ENCODE measurements around the gene IL1B.
A peak's percentile ranks its signal among the peaks of the same experiment; 100 is the strongest.

IL1B gene

GRCh38 chr2:112836695-112837117 lies at the start of gene IL1B:
TSS of gene IL1B (minus strand) at chr2:112836779. CDS start at chr2:112836229, 550 bp downstream.
- H3K4me3 Mint-ChIP-seq = no peak within 1 kb of the TSS
- no peaks in the 10 kb centered on the region for H3K36me3 Mint-ChIP-seq (ENCODE audit: low read depth)
- H3K4me1 Mint-ChIP-seq (ENCODE audit: low read depth) = peaks cover 92% of the 10 kb centered on the region
- H3K27me3 Mint-ChIP-seq = peaks cover 5% of the 10 kb centered on the region
- no peaks in the 10 kb centered on the region for H3K9me3 Mint-ChIP-seq
- peak within 1 kb of the TSS; percentile 58 for H3K27ac Mint-ChIP-seq
- intact Hi-C loops (cut with micrococcal nuclease) = loop anchor here (5.0 kb wide), 2 partner anchors 46 to 54 kb away; partner anchors contain the start of gene IL1A

DNA sequence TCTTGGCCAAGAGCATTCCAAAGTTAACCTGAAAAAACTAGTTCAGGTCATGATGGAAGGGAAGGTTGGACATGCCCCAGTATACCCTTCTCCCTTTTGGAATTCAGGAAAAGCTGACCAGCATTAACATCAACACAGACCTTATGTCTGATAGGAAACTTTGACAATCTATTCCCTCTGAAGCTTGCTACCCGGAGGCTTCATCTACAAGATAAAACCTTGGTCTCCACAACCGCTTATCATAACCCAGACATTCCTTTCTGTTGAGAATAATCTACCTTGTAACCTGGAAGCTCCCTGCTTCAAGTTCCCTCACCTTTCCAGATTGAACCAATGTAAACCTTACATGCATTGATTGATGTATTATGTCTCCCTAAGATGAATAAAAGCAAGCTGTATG lies 49.7 kb upstream of the IL1B start:
- Mint-ChIP-seq H3K9me3 (no peaks in the 10 kb centered on the region), H3K36me3 (ENCODE audit: low read depth) (no peaks in the 10 kb centered on the region), H3K27me3 (no peaks in the 10 kb centered on the region), H3K4me1 (ENCODE audit: low read depth) (peaks cover 57% of the 10 kb centered on the region), H3K27ac (no peak overlapping the region), H3K4me3 (no peak overlapping the region)
- intact Hi-C loops (cut with micrococcal nuclease) = loop anchor here (5.0 kb wide), 1 partner anchor 56 kb away; no protein-coding TSS in a partner anchor

DNA sequence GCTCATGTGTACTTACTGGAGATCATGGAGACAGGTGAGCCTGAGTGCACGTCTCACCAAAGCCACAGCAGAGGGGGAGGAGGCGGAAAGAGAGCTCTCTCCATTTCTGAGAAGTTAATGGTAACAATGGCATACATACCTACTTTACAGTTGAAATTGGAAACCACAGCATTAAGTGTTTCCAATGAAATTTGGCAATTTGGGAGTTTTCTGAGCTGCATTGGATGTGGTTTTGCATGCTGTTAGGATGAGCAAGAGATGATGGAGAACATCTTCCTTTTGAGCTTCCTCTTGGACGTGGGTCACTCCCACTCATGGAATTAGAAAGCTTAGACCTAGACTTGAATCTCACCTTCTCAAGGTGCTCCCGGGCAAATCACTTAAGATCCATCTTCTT lies 48.9 kb upstream of the IL1B start:
- intact Hi-C loops (cut with micrococcal nuclease) = loop anchor here (1.0 to 5.0 kb wide), 2 partner anchors 57 to 136 kb away; no protein-coding TSS in a partner anchor
- Mint-ChIP-seq H3K9me3 (no peaks in the 10 kb centered on the region), H3K36me3 (ENCODE audit: low read depth) (no peaks in the 10 kb centered on the region), H3K27me3 (no peaks in the 10 kb centered on the region), H3K4me1 (ENCODE audit: low read depth) (peaks cover 65% of the 10 kb centered on the region), H3K4me3 (no peak overlapping the region), H3K27ac (no peak overlapping the region)

DNA sequence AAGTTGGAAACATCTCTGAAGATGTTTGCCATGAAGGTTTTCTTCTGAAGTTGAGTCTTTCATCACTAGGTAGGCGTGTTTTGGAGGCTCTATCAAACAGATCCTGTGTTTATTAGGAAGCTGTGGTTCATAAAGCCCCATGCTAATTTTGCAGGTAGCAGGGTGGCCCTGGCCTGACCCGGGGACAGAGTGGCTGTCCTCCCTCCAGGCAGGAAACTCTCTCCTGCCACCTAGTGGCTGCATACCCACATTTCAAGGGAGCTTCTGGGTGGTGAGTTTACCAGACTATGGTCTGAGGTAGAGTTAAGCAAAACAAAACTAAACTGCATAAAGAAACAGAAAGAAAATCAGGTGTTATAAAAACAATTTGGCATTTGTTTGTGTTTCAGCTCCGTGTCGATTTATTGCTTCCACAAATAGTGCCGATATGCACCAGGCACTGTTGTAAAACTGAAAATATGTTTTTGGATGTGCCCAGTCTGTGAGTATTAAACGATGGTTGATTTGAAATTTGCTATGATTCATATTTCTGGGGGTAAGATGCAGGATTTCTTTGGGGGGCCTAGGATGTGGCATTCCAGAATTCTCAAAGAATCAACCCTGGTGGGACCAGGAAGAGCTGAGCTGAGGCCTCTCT lies 48.4 kb upstream of the IL1B start:
- Mint-ChIP-seq H3K27ac (no peak overlapping the region), H3K4me3 (no peak overlapping the region), H3K4me1 (ENCODE audit: low read depth) (peaks cover 65% of the 10 kb centered on the region), H3K9me3 (no peaks in the 10 kb centered on the region), H3K36me3 (ENCODE audit: low read depth) (no peaks in the 10 kb centered on the region), H3K27me3 (no peaks in the 10 kb centered on the region)
- intact Hi-C loops (cut with micrococcal nuclease) = loop anchor here (1.0 to 5.0 kb wide), 3 partner anchors 48 to 136 kb away; partner anchors contain the start of gene IL1B

- Mint-ChIP-seq H3K4me1 (ENCODE audit: low read depth) (peaks cover 77% of the 10 kb centered on the region), H3K27ac (peak overlapping the region; percentile 47), H3K27me3 (no peaks in the 10 kb centered on the region), H3K4me3 (no peak overlapping the region), H3K36me3 (ENCODE audit: low read depth) (no peaks in the 10 kb centered on the region), H3K9me3 (no peaks in the 10 kb centered on the region)
- intact Hi-C loops (cut with micrococcal nuclease) = loop anchor here (5.0 kb wide), 1 partner anchor 46 kb away; the partner anchor contains the start of gene IL1B
Measured at GRCh38 chr2:112883669-112884068, 47.1 kb upstream of the IL1B start.

DNA sequence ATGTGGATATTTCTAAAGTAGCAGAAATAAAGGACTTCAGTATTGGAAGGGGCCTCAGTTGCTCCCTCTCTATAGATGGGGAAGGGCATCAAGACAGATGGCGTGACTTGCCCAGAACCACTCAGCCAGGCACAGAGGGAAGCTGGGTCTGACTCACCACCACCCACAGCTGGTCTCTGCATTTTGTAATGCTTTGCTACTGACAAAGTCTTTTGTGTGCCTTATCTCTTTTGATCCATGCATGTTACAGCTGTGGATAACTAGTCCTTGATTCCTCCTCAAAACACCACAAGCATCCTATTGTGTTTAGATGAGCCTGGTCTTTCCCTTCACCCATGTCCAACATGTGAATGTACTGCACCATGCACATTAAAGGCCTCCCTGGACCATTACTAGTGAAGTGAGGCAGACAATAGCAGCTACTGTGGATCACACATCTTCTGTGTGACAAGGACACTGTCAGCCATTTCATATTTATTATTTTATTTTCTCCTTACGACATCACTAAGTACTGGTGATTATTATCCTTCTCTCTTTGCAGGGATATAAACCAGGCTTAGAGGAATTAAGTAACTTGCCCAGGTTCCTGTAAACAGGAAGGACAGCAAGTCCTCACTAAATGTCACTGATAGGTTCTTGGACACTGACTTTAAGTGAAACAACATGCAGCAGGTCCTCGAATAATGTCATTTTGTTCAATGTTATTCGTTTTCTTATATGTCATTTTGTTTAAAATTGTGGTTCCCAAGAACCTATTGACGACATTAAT lies 44.8 kb upstream of the IL1B start:
- no peak overlapping the region for H3K4me3 Mint-ChIP-seq

DNA sequence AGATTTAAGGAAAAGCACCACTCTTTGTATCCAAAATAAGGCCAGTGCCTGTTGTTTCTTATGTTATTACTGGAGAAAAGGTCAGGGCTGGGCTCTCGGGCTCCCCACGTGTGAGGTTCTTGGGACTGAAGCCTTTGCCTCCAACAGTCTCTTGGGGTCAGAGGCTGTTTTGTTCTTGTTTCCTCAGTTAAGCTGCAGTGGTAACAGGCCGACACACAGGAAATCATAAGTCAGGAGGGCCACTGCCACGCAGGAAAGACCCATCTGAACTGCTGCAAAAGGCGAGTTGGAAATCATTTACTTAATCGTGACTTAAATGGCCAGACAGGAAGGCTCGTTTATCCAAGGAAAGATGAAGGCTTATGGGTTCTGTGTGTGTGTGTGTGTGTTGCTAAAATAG lies 44.1 kb upstream of the IL1B start:
- intact Hi-C loops (cut with micrococcal nuclease) = loop anchor here (5.0 kb wide), 1 partner anchor 43 kb away; the partner anchor contains the start of gene IL1B
- H3K9me3 Mint-ChIP-seq = no peaks in the 10 kb centered on the region
- no peaks in the 10 kb centered on the region for H3K36me3 Mint-ChIP-seq (ENCODE audit: low read depth)
- H3K27ac Mint-ChIP-seq = peak overlapping the region; percentile 82
- no peak overlapping the region for H3K4me3 Mint-ChIP-seq
- H3K27me3 Mint-ChIP-seq = no peaks in the 10 kb centered on the region
- H3K4me1 Mint-ChIP-seq (ENCODE audit: low read depth) = peaks cover 76% of the 10 kb centered on the region

More for the DNA sequence above, 44.8 kb upstream of the IL1B start:
- Mint-ChIP-seq H3K36me3 (ENCODE audit: low read depth) (no peaks in the 10 kb centered on the region), H3K27ac (peak overlapping the region; percentile 82), H3K27me3 (no peaks in the 10 kb centered on the region), H3K9me3 (no peaks in the 10 kb centered on the region), H3K4me1 (ENCODE audit: low read depth) (peaks cover 79% of the 10 kb centered on the region)
- intact Hi-C loops (cut with micrococcal nuclease) = loop anchor here (5.0 kb wide), 1 partner anchor 44 kb away; the partner anchor contains the start of gene IL1B

DNA sequence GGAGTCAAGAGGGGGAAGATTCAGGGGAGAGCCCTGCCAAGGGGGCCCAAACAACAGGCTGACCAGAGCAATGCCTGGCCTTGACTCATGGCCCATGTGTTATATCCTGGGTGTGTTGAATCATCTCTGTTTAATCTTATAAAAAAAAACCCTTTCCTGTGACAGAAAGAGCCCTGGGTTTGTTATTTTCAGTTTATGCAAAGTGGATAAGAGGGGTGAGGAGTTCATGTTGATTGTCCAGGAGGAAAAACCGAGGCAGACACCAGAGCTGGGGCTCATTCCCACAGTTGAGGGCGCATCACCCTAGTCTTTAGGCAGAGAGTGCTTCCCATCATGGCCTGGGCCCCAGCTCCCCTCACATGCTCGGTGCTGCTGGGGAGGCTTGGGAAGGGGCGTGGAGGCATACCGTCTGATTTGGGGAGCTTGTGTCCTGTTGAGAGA lies 43.5 kb upstream of the IL1B start:
- no peak overlapping the region for H3K4me3 Mint-ChIP-seq
- peak overlapping the region; percentile 82 for H3K27ac Mint-ChIP-seq
- no peaks in the 10 kb centered on the region for H3K27me3 Mint-ChIP-seq
- intact Hi-C loops (cut with micrococcal nuclease) = loop anchor here (5.0 kb wide), 1 partner anchor 43 kb away; the partner anchor contains the start of gene IL1B
- H3K36me3 Mint-ChIP-seq (ENCODE audit: low read depth) = no peaks in the 10 kb centered on the region
- H3K9me3 Mint-ChIP-seq = no peaks in the 10 kb centered on the region
- peaks cover 70% of the 10 kb centered on the region for H3K4me1 Mint-ChIP-seq (ENCODE audit: low read depth)

DNA sequence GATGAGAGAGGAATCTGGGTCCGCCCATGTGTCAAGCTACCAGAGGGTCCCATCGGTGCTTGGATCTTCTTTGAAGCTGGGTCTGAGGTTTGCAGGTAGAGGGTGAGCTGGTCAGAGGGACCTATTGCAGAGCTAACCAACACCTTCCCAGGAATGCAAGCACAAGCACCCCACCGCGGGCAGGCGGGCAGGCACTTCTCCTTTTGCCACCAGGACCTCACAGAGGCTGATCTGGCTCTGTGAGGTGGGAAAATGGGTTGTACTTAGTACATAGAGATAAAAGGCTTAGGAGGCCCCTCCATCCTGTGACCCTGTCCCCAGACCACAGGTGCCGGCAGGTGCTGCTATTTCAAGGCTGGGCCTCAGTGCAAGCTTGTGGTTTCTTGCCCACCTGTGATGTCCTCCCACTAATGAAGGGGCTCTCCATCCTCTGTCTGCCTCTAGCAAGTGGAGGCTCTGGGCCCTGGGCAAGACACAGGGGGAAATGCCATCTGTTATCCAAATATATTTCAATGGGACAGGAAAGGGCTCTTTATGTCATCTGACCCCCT lies 43.0 kb upstream of the IL1B start:
- Mint-ChIP-seq H3K36me3 (ENCODE audit: low read depth) (no peaks in the 10 kb centered on the region), H3K27me3 (no peaks in the 10 kb centered on the region), H3K9me3 (no peaks in the 10 kb centered on the region), H3K4me3 (no peak overlapping the region), H3K27ac (peak overlapping the region; percentile 82), H3K4me1 (ENCODE audit: low read depth) (peaks cover 65% of the 10 kb centered on the region)
- intact Hi-C loops (cut with micrococcal nuclease) = loop anchor here (5.0 kb wide), 1 partner anchor 42 kb away; the partner anchor contains the start of gene IL1B

GRCh38 chr2:112877423-112877822 lies 40.8 kb upstream of the IL1B start:
- H3K27ac Mint-ChIP-seq = no peak overlapping the region

GRCh38 chr2:112876971-112877361 lies 40.4 kb upstream of the IL1B start:
- H3K27ac Mint-ChIP-seq = no peak overlapping the region
- H3K9me3 Mint-ChIP-seq = no peaks in the 10 kb centered on the region
- intact Hi-C loops (cut with micrococcal nuclease) = no loop called here
- H3K27me3 Mint-ChIP-seq = no peaks in the 10 kb centered on the region
- H3K4me3 Mint-ChIP-seq = no peak overlapping the region
- peaks cover 48% of the 10 kb centered on the region for H3K4me1 Mint-ChIP-seq (ENCODE audit: low read depth)
- no peaks in the 10 kb centered on the region for H3K36me3 Mint-ChIP-seq (ENCODE audit: low read depth)

More at GRCh38 chr2:112877423-112877822, 40.8 kb upstream of the IL1B start:
- intact Hi-C loops (cut with micrococcal nuclease) = no loop called here
- Mint-ChIP-seq H3K9me3 (no peaks in the 10 kb centered on the region), H3K4me3 (no peak overlapping the region), H3K4me1 (ENCODE audit: low read depth) (peaks cover 48% of the 10 kb centered on the region), H3K27me3 (no peaks in the 10 kb centered on the region), H3K36me3 (ENCODE audit: low read depth) (no peaks in the 10 kb centered on the region)

- no peaks in the 10 kb centered on the region for H3K27me3 Mint-ChIP-seq
- no peaks in the 10 kb centered on the region for H3K36me3 Mint-ChIP-seq (ENCODE audit: low read depth)
- intact Hi-C loops (cut with micrococcal nuclease) = no loop called here
- H3K4me3 Mint-ChIP-seq = no peak overlapping the region
- no peaks in the 10 kb centered on the region for H3K9me3 Mint-ChIP-seq
- H3K4me1 Mint-ChIP-seq (ENCODE audit: low read depth) = peaks cover 48% of the 10 kb centered on the region
- H3K27ac Mint-ChIP-seq = no peak overlapping the region
Measured at GRCh38 chr2:112876257-112876970, 39.8 kb upstream of the IL1B start.

All from dendritic cell treated with granulocyte-macrophage colony-stimulating factor and Interleukin-4, amounts not matched to agents 40 ng/mL and 50 ng/mL, for 4 days (primary cell).